ENCODE measurements around the gene RGS9. TPM values are rescaled to one million over a fixed set of nuclear protein-coding genes. Genes with fewer than 3 reads are reported as not detected.
"Not testable (repeated sequence)": the region's sequence is repeated elsewhere in the genome, so short reads cannot be mapped to it uniquely, and the experiment has no call there.

RGS9 gene
- total RNA-seq, 1 donor from 2014 or later = 23.8 TPM

DNA sequence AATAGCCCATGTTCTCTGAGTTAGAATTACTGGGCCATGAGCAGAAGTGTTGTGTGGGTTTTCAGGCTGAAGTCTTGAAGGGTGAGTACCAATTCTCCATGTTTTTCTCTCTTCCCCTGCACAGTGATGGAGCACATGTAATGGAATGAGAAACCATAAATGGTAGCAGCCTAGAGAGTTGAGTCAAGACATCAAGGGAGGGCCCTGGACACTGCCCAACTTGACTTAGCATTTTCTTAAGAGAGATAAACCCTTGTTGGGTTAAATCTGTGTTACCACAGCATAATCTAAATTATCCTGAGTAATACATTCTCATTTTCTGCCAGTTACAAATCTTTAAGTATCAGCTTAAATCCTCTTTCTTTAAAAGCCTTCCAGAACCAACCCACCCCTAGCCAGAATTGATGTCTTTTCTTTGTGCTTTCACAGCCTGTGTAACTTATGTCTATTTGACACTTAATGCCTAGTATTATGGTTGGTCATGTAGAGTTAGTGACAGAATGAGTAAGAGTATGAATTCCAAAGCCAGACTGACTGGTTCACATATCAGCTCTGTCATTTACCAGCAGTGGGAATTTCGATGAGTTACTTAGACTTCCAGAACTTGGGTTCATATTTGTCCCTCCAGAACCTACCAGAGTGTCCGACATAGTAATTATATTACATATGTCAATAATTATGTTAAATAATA lies 27.0 kb upstream of the RGS9 start:
- intact Hi-C loops (cut with micrococcal nuclease) = no loop called here

DNA sequence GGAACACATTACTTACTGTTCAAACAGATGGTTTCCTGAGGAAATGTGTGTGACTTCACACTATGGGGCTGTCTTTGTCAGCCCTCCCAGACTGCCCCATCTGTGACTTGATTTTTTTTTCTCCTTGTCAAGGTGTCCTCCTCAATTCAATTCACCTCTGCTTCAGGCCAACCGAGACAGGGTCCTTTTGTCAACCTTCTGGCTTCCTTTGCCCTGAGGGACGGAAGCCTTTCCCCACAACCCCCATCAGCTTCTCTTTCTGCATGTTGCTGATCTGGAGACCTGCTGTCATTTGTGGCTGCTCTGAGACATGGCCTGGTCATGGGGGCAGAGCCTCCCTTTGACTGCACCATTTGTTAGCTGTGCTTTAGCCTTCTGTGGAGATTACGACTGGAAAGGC lies 21.3 kb upstream of the RGS9 start:
- intact Hi-C loops (cut with micrococcal nuclease) = no loop called here

DNA sequence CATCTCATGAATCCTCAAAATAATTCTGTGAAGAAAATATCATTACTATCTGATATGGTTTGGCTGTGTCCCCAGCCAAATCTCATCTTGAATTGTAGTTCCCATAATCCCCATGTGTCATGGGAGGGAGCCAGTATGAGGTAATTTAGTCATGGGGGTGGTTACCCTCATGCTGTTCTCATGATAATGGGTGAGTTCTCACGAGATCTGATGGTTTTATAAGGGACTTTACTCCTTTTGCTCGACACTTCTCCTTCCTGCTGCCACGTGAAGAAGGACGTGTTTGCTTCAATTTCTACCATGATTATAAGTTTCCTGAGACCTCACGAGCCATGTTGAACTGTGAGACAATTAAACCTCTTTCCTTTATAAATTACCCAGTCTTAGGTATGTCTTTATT lies 20.7 kb upstream of the RGS9 start:
- intact Hi-C loops (cut with micrococcal nuclease) = not testable (repeated sequence)

DNA sequence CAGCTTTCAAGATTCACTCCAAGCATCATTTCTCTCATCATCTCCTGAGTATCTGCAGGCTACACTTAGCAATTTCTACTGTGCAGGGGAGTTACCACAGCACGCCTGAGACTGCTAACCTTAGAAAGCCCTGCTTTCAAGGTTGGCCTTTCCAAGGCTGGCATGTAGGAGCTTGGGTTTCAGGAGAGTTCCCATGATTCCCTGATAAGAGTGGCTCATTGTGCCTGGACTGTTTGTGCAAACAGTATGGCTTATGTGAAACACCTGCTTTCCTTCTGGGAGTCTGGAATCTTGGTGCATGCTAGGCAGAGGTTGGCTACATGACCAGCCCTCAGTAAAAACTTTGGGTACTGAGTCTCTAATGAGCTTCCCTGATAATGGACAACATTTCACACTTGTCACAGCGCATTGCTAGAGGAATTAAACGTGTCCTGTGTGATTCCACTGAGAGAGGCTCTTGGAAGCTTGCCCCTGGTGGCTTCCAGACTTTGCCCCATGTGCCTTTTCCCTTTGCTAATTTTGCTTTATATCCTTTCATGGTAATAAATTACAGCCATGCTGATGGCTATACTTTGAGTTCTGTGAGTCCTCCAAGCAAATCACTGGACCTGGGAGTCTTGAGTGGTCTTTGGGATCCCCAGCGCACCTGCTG lies 19.7 kb upstream of the RGS9 start:
- intact Hi-C loops (cut with micrococcal nuclease) = no loop called here

DNA sequence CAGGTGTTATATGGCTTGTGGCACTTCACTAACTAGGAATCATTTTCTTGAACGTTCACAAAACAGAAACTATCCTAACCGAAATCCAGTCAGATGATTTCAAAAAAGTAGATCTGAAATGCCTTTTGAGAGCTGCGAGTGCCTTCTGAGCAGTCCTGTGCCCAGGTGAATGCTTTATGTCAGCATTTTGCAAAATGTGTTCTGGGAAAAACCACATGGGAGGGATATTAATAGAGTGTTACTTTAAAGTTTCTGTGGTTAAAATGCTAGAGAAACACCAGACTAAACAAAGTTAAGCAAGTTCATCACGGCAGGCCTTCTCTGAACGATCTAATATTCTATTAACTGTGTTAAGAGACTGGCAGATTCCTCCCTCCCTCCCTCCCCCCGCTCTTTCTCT lies 15.8 kb upstream of the RGS9 start:
- intact Hi-C loops (cut with micrococcal nuclease) = loop anchor here (5.0 kb wide), 3 partner anchors 64 to 204 kb away; partner anchors contain the start of genes GNA13 and LRRC37A3

DNA sequence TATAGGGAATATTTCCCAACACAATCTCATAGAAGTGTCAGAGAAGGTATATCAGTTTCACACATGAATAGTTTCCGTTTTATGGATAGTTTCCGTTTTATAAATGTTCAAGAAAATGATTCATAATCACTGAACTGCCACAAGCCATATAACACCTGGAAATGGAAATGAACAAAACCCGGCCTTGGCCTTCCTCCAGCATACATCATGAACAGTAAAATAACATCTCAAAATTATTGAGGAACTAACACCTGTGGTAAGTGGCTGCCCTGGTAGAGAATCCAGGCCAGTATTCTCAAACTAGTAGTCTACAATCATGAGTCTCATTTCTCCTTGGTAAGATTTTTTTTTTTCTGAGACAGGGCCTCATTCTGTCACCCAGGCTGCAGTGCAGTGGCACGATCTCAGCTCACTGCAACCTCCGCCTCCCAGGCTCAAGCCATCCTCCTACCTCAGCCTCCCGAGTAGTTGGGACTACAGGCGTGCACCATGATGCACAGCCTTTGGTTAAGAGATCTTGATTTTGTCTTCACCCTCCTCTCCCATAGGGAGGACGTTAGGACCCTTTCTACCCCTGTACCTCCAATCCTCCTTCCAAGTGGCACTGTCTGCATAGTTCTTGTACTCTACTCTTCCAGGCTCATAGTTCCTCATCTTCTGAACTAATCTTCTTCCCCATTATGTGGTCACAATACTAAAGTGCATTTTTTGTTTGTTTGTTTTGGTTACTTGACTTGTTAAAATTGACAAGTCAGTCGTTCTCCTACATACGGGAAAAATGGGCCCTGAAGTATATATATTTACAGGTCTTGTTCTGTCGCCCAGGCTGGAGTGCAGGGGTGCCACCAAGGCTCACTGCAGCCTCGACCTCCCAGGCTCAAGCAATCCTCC lies 15.0 kb upstream of the RGS9 start:
- intact Hi-C loops (cut with micrococcal nuclease) = loop anchor here (5.0 kb wide), 3 partner anchors 65 to 205 kb away; partner anchors contain the start of genes GNA13 and LRRC37A3

DNA sequence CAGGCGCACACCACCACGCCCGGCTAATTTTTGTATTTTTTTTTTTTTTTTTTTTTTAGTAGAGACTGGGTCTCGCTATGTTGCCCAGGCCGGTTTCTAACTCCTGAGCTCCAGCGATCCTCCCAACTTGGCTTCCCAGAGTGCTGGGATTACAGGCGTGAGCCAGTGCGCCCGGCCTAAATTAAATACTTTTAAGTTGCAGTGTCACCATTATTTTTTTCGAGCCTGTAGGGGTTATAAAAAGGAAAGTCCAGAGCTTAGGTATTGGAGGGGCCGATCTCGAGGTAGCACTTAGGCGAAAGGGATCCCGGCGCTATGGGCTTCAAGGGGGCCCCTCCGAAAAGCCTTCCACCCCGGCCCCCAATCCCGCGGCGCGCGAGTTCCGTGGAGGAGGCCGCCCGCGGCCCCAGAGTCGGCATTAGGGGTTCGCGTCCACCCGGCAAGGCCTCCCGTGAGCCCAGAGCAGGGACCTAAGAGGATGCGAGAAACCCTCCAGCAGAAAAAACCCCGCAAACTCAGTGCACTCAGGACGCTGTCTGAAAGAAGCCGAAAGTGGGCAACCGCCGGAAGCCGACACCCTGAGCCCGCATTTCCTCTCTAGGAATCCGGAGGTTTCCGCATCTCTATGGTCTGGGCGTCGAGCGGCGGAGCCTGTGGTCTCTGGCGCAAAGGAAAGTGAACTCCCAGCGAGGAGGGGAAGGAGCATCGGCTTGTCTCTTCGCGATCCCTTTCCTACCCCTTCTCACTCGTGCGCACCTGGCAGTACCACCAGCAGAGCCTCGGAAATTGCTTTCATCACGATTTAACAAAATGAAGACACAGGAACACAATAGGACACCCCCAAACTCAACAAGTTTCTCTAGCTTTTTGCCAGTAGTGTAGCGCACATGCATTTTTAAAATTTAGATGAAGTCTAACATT lies 14.1 kb upstream of the RGS9 start:
- intact Hi-C loops (cut with micrococcal nuclease) = loop anchor here (1.0 to 5.0 kb wide), 6 partner anchors 14 to 206 kb away; partner anchors contain the start of genes GNA13, LRRC37A3 and RGS9

DNA sequence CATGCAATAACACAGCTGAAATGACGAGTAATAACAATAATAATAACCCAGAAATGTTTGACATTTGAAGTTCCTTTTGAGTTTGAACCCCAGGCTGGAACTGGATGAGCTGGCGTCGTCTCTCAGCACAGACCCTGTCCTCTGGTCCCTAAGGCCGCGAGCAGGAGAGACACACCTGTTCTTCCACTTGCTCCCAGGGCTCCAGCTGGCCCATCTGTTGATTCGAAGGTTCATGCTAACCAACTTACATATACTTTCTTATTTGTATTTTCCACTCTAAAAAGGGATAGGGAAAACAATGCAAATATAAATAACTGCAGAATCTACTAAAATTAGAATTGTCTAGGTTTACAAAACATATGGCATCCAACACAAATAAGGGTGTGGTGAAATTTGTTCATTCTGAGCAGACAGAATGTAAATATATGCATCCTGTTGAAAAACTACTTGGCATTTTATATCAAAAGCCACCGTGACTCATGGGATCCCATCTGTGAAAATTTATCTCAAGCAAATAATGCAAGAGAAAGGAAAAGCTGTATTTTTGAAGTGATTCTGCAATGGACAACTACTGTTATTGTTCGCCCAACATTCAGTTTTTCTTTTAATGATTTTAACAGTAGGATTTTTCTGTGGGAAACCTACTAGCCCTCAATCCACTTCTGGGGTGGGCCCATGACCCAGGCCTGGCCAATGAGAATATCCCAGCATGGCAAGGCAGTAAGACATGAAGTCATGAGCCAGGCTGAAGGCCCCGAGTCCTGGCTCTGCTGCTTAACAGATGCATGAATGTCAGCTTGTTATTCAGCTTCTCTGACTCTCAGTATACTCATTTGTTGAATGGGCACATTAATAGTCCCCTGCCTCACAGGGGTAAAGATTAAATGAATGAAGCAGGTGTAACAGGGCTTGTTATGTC lies 13.2 kb upstream of the RGS9 start:
- intact Hi-C loops (cut with micrococcal nuclease) = loop anchor here (1.0 to 5.0 kb wide), 6 partner anchors 13 to 207 kb away; partner anchors contain the start of genes GNA13, LRRC37A3 and RGS9

DNA sequence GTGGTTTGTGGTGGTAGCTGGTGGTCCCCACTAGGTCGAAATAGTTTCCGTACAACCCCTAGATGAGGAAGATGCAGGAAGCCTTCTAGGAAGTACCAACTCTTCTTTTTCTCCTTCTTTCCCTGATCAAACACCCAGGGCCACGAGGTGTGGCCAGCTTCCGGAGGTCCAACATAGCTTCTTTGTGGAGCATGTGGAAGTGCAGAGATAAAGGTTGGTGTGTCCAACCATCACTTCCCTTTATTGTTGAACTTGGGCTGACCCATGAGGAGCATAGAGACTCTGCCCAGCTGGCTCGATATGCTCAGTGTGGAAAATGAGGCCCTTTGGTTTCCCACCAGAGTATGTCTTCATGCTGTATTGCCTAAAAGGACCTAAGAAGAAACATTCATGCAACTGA lies 6.3 kb upstream of the RGS9 start:
- intact Hi-C loops (cut with micrococcal nuclease) = loop anchor here (10.0 kb wide), 1 partner anchor 1064 kb away; the partner anchor contains the start of gene CEP112

DNA sequence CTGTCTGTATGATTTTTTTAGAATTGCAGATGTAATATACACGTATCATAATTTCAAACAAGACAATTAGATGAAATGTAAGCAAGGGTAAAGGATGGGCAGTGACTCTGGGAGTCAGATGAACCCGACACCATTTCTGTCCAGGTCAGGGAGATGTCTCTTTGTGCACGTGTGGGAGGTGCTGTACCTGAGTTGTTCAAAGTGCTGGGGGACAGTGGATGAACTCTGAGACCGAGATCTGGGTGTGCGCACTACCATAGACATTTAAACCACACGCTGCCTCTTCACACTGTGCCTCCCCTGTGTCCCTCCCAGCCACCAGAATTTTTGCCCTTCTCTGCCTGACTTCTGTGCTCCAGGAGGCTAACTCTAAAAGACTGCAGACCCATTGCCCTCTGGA lies 5.9 kb upstream of the RGS9 start:
- intact Hi-C loops (cut with micrococcal nuclease) = loop anchor here (10.0 kb wide), 1 partner anchor 1064 kb away; the partner anchor contains the start of gene CEP112

DNA sequence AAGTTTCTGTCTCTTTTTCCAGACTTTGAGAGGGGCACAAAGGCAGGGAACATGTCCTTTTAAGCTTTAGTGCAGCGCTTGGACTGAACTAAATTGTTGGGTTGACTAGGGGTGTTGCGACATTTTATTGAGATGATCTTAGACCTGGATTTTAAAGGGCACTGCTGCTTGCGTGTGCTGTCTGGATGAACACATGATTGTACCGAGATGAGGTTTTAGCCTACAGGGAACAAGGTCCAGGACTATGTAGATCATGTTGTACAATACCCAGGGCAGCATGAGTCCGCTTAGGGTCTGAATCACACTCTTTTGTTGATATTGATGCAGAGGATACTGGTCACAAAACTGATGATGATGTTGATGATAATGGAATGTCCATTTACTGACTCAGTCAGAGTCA lies 5.2 kb upstream of the RGS9 start:
- intact Hi-C loops (cut with micrococcal nuclease) = loop anchor here (10.0 kb wide), 1 partner anchor 1063 kb away; the partner anchor contains the start of gene CEP112

DNA sequence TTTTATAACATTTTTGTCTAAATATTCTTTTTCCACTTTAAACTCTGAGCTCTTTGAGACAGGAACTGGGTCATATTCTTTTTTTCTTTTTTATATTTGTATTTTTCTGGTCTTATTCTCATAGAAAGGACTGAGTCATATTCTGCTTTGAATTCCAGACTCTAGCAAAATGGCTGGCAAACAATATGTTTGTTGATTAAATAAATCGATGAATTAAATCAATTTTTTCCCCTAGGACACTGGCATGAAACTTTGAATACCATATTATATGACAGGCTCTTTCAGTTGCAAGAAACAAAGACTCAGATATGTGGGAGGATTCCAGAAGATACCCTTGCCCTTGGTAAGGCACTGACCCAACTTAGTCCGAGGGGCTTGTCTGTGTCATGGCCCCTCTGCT lies 3.1 kb upstream of the RGS9 start:
- intact Hi-C loops (cut with micrococcal nuclease) = loop anchor here (10.0 kb wide), 1 partner anchor 1061 kb away; the partner anchor contains the start of gene CEP112

DNA sequence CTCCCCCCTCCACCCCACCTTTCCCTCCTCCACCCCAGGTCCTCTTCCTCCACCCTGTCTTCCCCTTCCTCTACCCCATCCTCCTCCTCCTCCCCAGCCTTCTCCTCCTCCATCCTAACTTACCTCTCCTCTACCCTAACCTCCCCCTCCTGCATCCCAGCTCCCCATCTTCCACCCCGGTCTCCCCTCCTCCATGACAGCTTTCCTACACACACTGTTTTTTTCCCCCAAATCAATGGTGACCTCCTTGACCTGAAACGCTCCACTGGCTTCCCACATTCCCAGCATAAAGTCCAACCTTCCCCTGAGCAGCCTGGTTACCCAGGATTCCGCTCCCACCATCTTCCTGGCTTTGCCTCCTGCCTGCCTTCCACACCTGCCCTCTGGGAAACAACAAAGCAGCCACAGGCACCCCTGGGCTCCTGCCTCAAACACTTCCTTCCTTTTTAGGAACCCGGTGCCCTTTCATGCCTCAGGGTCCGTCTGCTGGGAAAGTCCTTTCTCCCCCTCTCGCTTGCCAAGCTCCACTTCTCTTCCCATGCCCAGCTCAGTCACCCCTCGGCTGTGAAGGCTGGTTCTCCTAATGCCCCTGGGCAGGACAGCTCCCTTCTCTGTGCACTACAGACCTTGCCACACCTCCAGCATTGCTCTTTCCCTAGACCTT lies 2.1 kb downstream of the RGS9 start:
- intact Hi-C loops (cut with micrococcal nuclease) = loop anchor here (10.0 kb wide), 1 partner anchor 1056 kb away; the partner anchor contains the start of gene CEP112

DNA sequence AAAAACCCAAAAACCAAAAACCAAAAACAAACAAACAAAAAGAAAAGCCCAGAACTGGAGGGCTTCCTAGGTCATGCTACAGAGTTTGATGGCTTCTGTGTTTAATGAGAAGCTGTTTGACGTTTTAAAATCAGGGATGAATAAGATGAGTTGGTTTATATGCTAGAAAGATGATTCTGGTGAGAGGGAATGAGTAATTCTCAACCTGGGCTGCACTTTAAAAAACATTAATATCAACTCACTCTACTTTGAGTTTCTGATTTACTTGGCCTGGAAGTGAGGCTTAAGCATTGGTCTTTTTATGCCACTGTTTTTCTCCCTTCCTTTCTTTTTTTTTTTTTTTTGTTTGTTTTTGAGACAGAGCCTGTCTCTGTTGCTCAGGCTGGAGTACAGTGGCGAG lies 5.1 kb downstream of the RGS9 start:
- intact Hi-C loops (cut with micrococcal nuclease) = no loop called here

DNA sequence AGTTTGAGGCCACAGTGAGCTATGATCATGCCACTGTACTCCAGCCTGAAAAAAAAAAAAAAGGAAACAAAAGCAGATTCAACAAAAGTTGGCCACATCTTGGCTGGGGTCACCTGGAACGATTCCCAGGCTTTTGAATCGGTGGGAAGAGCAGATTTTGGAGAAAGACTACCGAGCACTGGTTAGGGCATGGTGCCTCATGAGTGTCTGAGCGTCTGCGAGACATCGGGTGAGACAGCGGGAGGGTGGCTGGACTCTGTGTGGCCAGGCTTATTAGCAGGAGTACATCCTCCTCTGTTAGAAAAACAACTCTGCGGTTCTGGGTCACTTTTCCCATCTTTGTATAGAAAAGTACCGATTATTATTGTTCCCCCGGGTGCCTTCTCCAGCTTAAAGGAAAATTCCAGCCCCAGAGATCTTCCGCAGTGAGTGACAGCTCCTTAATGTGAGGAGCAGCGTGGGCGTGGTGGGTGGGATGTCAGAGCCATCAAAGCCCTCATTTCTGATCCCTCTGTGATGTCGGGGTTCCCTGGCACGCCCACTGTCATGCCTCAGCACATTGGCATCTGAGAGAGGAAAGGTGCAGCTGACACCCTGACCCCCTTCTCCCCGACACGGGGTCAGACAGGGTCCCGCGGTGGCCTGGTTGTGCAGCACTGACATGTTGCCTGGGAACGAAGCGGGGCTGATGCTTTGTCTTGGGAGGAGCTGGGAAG lies 6.9 kb downstream of the RGS9 start:
- intact Hi-C loops (cut with micrococcal nuclease) = no loop called here

DNA sequence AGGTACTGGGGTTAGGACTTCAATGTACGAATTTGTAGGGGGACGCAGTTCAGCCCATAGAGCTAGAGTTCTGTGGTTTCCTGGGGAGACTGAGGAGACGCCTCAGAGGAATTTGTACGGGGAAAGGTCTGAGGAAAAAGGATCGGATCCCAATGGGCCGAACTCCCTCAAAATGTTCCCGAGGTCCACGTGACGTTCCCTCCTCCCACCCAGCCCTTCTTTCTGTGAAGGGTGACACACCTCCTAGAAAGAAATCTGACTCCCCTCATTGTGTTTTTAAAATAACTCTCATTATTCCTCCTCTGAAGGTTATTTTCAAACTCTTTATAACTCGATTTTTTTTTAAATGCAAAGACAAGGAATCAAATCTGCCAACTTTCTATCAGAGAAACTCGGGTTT lies 8.6 kb downstream of the RGS9 start:
- intact Hi-C loops (cut with micrococcal nuclease) = no loop called here

DNA sequence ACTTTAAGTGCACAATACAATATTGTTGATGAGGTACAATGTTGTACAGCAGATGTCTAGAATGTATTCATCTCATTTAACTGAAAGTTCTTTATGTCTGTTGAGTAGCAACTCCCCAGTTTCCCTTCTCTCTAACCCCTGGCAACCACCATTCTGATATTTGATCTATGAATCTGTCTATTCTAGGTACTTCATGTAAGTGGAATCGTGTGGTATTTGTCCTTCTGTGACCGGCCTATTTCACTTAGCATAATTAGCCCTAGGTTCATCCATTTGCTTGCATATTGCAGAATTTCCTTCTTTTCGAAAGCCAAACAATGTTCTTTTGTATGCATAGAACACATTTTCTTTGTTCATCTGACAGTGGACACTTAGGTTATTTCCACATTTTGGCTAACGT lies 10.8 kb downstream of the RGS9 start:
- intact Hi-C loops (cut with micrococcal nuclease) = no loop called here
